HepG2 (cell line): Measurements from ENCODE around the gene RUNX3. TPM values are rescaled to one million over a fixed set of nuclear protein-coding genes. Genes with fewer than 3 reads are reported as not detected.

Source experiments
- ARID4A ChIP-seq: sonication (generic); formaldehyde crosslinking; IDR thresholded peaks from 2 replicates; pipeline ENCODE4 v1.5.0; 2020; ENCODE audit warnings: mild to moderate bottlenecking, missing genetic modification reagents, borderline replicate concordance
- CHCHD3 ChIP-seq: sonication (generic); formaldehyde crosslinking; IDR thresholded peaks from 2 replicates; pipeline ENCODE4 v1.8.0; 2022; ENCODE audit warnings: mild to moderate bottlenecking, missing genetic modification reagents, moderate library complexity
- FLYWCH1 ChIP-seq: sonication (generic); formaldehyde crosslinking; IDR thresholded peaks from 2 replicates; pipeline ENCODE4 v1.8.1; 2023; ENCODE audit warnings: mild to moderate bottlenecking, missing genetic modification reagents
- FOXP4 ChIP-seq: sonication (generic); formaldehyde crosslinking; IDR thresholded peaks from 2 replicates; pipeline ENCODE4 v1.4.0; 2020; ENCODE audit warnings: missing genetic modification reagents
- GATAD2A ChIP-seq: IDR thresholded peaks from 2 replicates; pipeline ENCODE4 v1.6.1; 2016
- HDAC1 ChIP-seq: sonication (generic); formaldehyde crosslinking; IDR thresholded peaks from 2 replicates; pipeline ENCODE4 v1.5.1; 2020; ENCODE audit warnings: mild to moderate bottlenecking, missing genetic modification reagents
- HMG20B ChIP-seq: conservative IDR thresholded peaks from 2 replicates; pipeline ENCODE4 v1.6.1; 2016; ENCODE audit warnings: missing genetic modification reagents, missing compliant biosample characterization
- NFE2L1 ChIP-seq: sonication (generic); formaldehyde crosslinking; IDR thresholded peaks from 2 replicates; pipeline ENCODE4 v1.4.0; 2020; ENCODE audit warnings: missing genetic modification reagents, mild to moderate bottlenecking, borderline replicate concordance
- PHB2 ChIP-seq: fragments of 450-650 bp; IDR thresholded peaks from 2 replicates; pipeline ENCODE4 v1.6.1; 2018; ENCODE audit not compliant: partially characterized antibody
- PRDM10 ChIP-seq: sonication (generic); formaldehyde crosslinking; IDR thresholded peaks from 2 replicates; pipeline ENCODE4 v1.4.0; 2020; ENCODE audit warnings: low read depth, missing genetic modification reagents
- TERF1 ChIP-seq: sonication (generic); formaldehyde crosslinking; IDR thresholded peaks from 2 replicates; pipeline ENCODE4 v1.8.0; 2022; ENCODE audit warnings: mild to moderate bottlenecking, missing genetic modification reagents, moderate library complexity
- ZFP36 ChIP-seq: fragments of 150-350 bp; IDR thresholded peaks from 2 replicates; pipeline ENCODE4 v1.6.1; 2018; ENCODE audit warnings: borderline replicate concordance, low read length, low read depth; ENCODE audit not compliant: partially characterized antibody
- ZNF24 ChIP-seq: fragments of 450-650 bp; IDR thresholded peaks from 2 replicates; pipeline ENCODE4 v1.6.1; 2017; ENCODE audit warnings: antibody characterized with exemption, mild to moderate bottlenecking
- ZNF264 ChIP-seq: sonication (generic); formaldehyde crosslinking; IDR thresholded peaks from 2 replicates; pipeline ENCODE4 v1.4.0; 2020; ENCODE audit warnings: missing genetic modification reagents
- ZNF367 ChIP-seq: sonication (generic); formaldehyde crosslinking; IDR thresholded peaks from 2 replicates; pipeline ENCODE4 v1.4.0; 2020; ENCODE audit warnings: missing genetic modification reagents, borderline replicate concordance
- ZNF451 ChIP-seq: sonication (generic); formaldehyde crosslinking; IDR thresholded peaks from 2 replicates; pipeline ENCODE4 v1.5.0; 2020; ENCODE audit warnings: mild to moderate bottlenecking, missing genetic modification reagents
- ZNF724P ChIP-seq: sonication (generic); formaldehyde crosslinking; IDR thresholded peaks from 2 replicates; pipeline ENCODE4 v1.8.0; 2022; ENCODE audit warnings: missing genetic modification reagents, borderline replicate concordance
- polyA plus RNA-seq, 8 experiments: library from polyadenylated mRNA; depleted of rRNA in 3 of 8; stranded (reverse) in 7 of 8; unstranded in 1 of 8; fragments of >200 nt; fragmentation: Illumina TruSeq in 4 of 8; extraction: Trizol in 4 of 8; gene quantifications; 2 replicates each; pipeline versions ENCODE4 v1.2.1 to v1.2.3, GENCODE V29; 2011 to 2016; ENCODE audit warnings: low read depth in 4 of 8, missing spikeins in 1 of 8, mixed read lengths in 1 of 8; ENCODE audit not compliant: insufficient read depth in 1 of 8
- total RNA-seq, 5 experiments: library from RNA; depleted of rRNA; stranded (reverse); fragments of >200 nt; fragmentation: Illumina TruSeq; extraction: Trizol; gene quantifications; 2 replicates each; pipeline ENCODE4 v1.2.3, GENCODE V29; 2016; ENCODE audit warnings: low read depth in 1 of 5

RUNX3 gene
- total and polyA plus RNA-seq, 2 of the 13 experiments (the other 11 are each of a cell fraction or from before 2014, with no cell fraction given): 0.04 to 0.22 TPM

- TF ChIP-seq ARID4A (CRISPR knock-in tag) (no peak), FOXP4 (CRISPR knock-in tag) (no peak; the same call in 1 of the 2 replicates), HDAC1 (CRISPR knock-in tag) (peak; percentile 51; the same call in 1 of the 2 replicates), ZFP36 (no peak), ZNF451 (no peak), NFE2L1 (no peak), HMG20B (CRISPR knock-in tag) (no peak), FLYWCH1 (no peak), TERF1 (CRISPR knock-in tag) (no peak), ZNF724P (CRISPR knock-in tag) (no peak), ZNF367 (CRISPR knock-in tag) (no peak), ZNF24 (no peak), ZNF264 (CRISPR knock-in tag) (no peak), CHCHD3 (CRISPR knock-in tag) (no peak), PRDM10 (CRISPR knock-in tag) (no peak), PHB2 (no peak), GATAD2A (peak; percentile 74)
Measured at GRCh38 chr1:24914226-24915069, 15.6 kb downstream of the RUNX3 start (continued).
